Adipocyte (in vitro differentiated cells): ENCODE data around the gene NET1.

Source experiments
- DNase-seq: peaks from one replicate; pipeline ENCODE4 v3.0.0-alpha.2; 2015; ENCODE audit warnings: low read depth
- H3K27me3 ChIP-seq: replicated peaks from 2 replicates; pipeline ENCODE4 v1.7.0; 2013; ENCODE audit warnings: mild to moderate bottlenecking, low read length, moderate library complexity; ENCODE audit not compliant: control insufficient read depth, insufficient read depth
- H3K36me3 ChIP-seq: 2 replicates; pipeline ENCODE4 v1.7.0; 2013; ENCODE audit warnings: low read length, mild to moderate bottlenecking, moderate library complexity; ENCODE audit not compliant: control insufficient read depth, insufficient read depth, severe bottlenecking
- H3K4me1 ChIP-seq: 2 replicates; pipeline ENCODE4 v1.7.0; 2013; ENCODE audit warnings: mild to moderate bottlenecking, low read length, moderate library complexity; ENCODE audit not compliant: control insufficient read depth, insufficient read depth
- H3K4me3 ChIP-seq: 2 replicates; pipeline ENCODE4 v1.7.0; 2013; ENCODE audit warnings: mild to moderate bottlenecking, low read length, moderate library complexity
- H3K9ac ChIP-seq: 2 replicates; pipeline ENCODE4 v1.7.0; 2013; ENCODE audit warnings: mild to moderate bottlenecking, low read length, moderate library complexity
- H3K9me3 ChIP-seq: 2 replicates; pipeline ENCODE4 v1.7.0; 2013; ENCODE audit warnings: mild to moderate bottlenecking, low read length, moderate library complexity; ENCODE audit not compliant: control insufficient read depth

The NET1 gene

DNA sequence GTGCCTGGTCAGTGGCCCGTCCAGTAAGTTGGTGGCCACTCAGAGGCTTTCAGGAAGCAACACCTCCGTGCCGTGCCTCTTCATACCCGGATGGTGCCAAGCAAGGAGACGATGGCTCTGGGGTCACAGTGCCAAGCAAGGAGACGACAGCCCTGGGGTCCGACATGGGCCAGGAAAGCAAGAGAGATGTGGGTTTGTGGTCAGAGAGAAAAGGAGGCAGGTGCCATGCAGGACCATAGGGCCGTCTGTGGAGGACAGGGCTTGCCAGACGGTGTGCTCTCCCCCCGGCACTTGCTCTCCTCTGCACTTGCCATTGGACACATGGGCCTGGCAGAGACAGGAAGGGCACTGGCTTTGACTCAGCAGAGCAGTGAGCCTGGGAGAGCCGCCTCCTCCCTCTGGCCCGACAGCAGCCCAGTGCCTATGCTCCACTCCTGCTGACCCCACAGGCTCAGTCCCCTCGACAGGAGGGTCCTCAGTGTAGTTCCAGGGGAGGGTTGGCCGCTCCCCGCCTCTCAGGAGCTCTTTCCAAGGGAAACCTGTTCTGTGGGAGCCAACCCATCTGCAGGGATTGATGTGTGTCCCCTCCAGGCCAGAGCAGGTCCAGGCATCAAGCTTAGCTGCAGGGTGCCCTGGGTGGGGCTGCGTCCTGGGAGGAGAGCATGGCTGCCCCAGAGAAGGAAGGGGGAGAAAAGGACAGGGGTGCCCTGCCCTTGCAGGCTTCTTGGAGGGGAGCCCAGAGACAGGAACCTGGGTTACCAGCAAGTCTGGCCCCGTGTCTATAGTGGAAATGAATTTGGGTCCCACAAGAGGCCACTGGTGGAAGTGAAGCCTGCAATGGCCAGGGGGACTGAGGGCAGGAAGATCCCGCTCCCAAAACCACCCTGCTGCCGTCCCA lies 94.6 kb downstream of the NET1 start:
- H3K4me1 ChIP-seq = peaks cover 9% of the 10 kb centered on the region
- H3K9me3 ChIP-seq = no peaks in the 10 kb centered on the region
- H3K27me3 ChIP-seq = peaks cover 33% of the 10 kb centered on the region
- DNase-seq = no peak
- no peaks in the 10 kb centered on the region for H3K36me3 ChIP-seq
- no peak overlapping the region for H3K9ac ChIP-seq
- H3K4me3 ChIP-seq = no peak overlapping the region

DNA sequence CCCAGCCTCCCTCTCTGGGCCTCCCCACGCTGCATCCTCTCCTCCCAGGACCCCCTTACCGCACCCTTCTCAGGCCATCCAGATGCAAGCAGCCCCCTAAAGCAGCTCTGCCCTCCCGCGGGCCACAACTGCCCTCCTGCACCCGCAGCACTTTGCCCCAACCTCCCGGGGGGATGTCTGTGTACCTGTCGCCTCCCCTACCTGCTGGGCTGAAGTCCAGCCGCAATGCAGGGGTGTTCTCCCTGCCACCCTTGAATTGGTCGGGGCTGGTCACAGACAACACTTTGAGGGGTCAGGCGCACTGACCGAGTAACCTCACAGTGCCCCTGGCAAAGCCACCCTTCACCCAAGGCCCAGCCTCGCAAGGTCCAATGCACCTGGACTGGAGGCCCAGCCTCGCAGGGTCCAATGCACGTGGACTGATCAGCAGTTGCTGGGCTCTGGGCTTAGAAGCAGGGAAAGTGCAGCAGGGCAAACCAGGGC lies 95.3 kb downstream of the NET1 start:
- no peak for DNase-seq
- Histone ChIP-seq H3K4me3 (no peak overlapping the region), H3K36me3 (no peaks in the 10 kb centered on the region), H3K9ac (no peak overlapping the region), H3K9me3 (no peaks in the 10 kb centered on the region), H3K27me3 (peaks cover 33% of the 10 kb centered on the region), H3K4me1 (peaks cover 9% of the 10 kb centered on the region)

DNA sequence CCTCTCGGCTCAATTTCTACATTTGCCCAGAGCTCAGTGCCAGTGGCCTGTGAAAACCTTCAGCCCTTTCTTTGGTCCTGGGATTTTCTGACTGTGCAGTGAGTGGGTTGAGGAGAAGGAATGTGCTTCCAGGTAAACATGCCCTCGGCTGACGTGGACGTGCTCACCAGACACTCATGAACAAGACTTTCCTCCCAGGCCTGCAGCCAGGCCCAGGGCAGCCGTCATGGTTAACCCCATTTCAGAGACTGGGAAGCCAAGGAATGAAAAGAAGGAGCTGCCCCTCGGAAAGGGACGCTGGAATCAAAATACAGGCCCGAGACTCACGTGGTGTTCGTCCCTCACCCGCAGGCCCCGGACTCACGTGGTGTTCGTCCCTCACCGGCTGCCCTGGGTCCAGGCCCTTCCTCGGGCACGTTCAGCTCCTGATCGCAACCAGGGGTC lies 95.8 kb downstream of the NET1 start:
- DNase-seq = no peak
- H3K36me3 ChIP-seq = no peaks in the 10 kb centered on the region
- H3K27me3 ChIP-seq = peaks cover 33% of the 10 kb centered on the region
- no peak overlapping the region for H3K9ac ChIP-seq
- peaks cover 9% of the 10 kb centered on the region for H3K4me1 ChIP-seq
- H3K4me3 ChIP-seq = no peak overlapping the region
- H3K9me3 ChIP-seq = no peaks in the 10 kb centered on the region
